Breast epithelium (tissue), 4 donors: ENCODE results near the gene CAMSAP1. TPM values are rescaled to one million over a fixed set of nuclear protein-coding genes. Genes with fewer than 3 reads are reported as not detected.

Source experiments
- DNase-seq, 2 donors: peaks; one replicate each; pipeline ENCODE4 v3.0.0-alpha.2; 2019; ENCODE audit warnings: low spot score in 2 of 2
- H3K27ac ChIP-seq, 2 donors: fragments of 200-600 bp; sonication (generic) in 1 of 2; one replicate each; pipeline ENCODE4 v1.5.1; 2016 to 2019; ENCODE audit warnings: mild to moderate bottlenecking in 1 of 2
- H3K27me3 ChIP-seq, 2 donors: fragments of 200-600 bp; sonication (generic) in 1 of 2; one replicate each; pipeline versions ENCODE4 v1.5.1 to v1.6.0; 2017 to 2019; ENCODE audit warnings: control low read depth in 1 of 2, mild to moderate bottlenecking in 1 of 2
- H3K36me3 ChIP-seq: fragments of 200-600 bp; one replicate; pipeline ENCODE4 v1.5.1; 2019
- H3K4me1 ChIP-seq, 2 donors: fragments of 200-600 bp; sonication (generic); one replicate each; pipeline ENCODE4 v1.5.1; 2016 to 2019; ENCODE audit warnings: control low read depth in 1 of 2
- H3K4me3 ChIP-seq, 3 donors: fragments of 200-600 bp; sonication (generic); 1 replicate in 2 of 3; 2 replicates in 1 of 3; pipeline ENCODE4 v1.5.1; 2016 to 2019; ENCODE audit warnings: mild to moderate bottlenecking in 3 of 3, moderate library complexity in 2 of 3
- H3K9me3 ChIP-seq, 2 donors: fragments of 200-600 bp; sonication (generic) in 1 of 2; one replicate each; pipeline ENCODE4 v1.5.1; 2016 to 2019; ENCODE audit warnings: control low read depth in 1 of 2
- CTCF ChIP-seq, 3 donors: fragments of 450-650 bp; IDR thresholded peaks; one replicate each; pipeline ENCODE4 v1.5.1; 2016 to 2017; ENCODE audit warnings: antibody characterized with exemption in 3 of 3, mild to moderate bottlenecking in 3 of 3, moderate library complexity in 3 of 3
- POLR2A ChIP-seq: fragments of 450-650 bp; IDR thresholded peaks from one replicate; pipeline ENCODE4 v1.6.1; 2016; ENCODE audit warnings: antibody characterized with exemption, mild to moderate bottlenecking, moderate library complexity
- POLR2AphosphoS5 ChIP-seq, 3 donors: sonication (generic); formaldehyde crosslinking; IDR thresholded peaks; one replicate each; pipeline ENCODE4 v1.6.1; 2017; ENCODE audit warnings: antibody characterized with exemption in 3 of 3
- intact Hi-C: fragments of 100-400 bp; cut with DNase I; formaldehyde crosslinking; loops from one replicate; pipeline ENCODE4 v1.15.1; 2023; ENCODE audit warnings: low total_unique reads
- total RNA-seq, 3 donors: library from RNA; depleted of rRNA; stranded (reverse); fragments of >200 nt; gene quantifications; one replicate each; pipeline ENCODE4 v1.1.0, GENCODE V29; 2016

The CAMSAP1 gene
- total RNA-seq, 3 donors from 2014 or later, result 25.0 to 29.8 (median 29.0) TPM

GRCh38 chr9:135759676-135760300 lies 147.6 kb downstream of the CAMSAP1 start:
- DNase-seq, result no peak
- no peaks in the 10 kb centered on the region for H3K4me1 ChIP-seq
- H3K9me3 ChIP-seq, result peaks cover 0 to 4% of the 10 kb centered on the region in 2 donors
- no peak overlapping the region for H3K27ac ChIP-seq
- peaks cover 0 to 26% of the 10 kb centered on the region in 2 donors for H3K27me3 ChIP-seq
- H3K4me3 ChIP-seq, result no peak overlapping the region
- TF ChIP-seq POLR2AphosphoS5 (IDR thresholded peaks at IDR 0.05) (no peak), POLR2A (no peak), CTCF (IDR thresholded peaks at IDR 0.05) (no peak)
- H3K36me3 ChIP-seq, result no peaks in the 10 kb centered on the region
- intact Hi-C loops, result no loop called here

DNA sequence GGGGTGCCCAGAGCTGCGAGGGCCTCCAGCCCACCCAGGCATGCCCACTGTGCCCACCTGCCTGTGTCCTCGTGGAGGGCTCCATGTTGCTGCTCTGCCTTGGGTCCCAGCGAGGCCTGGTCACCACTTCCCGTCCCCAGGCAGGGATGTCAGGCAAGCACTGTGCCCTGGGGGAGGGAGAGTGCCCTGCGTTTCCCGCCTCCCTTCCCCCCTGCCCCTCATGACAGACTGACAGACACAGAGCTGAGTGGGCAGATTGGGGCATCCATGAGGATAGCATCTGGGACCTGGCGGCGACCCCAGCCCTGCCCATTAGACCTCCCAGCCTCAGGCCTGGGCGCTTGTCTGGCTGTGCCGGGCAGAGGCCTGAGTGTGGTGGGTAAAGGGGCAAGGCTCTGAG lies 148.5 kb downstream of the CAMSAP1 start:
- TF ChIP-seq CTCF (IDR thresholded peaks at IDR 0.05) (no peak), POLR2AphosphoS5 (IDR thresholded peaks at IDR 0.05) (no peak), POLR2A (no peak)
- peaks cover 0 to 29% of the 10 kb centered on the region in 2 donors for H3K27me3 ChIP-seq

More for the DNA sequence above, 148.5 kb downstream of the CAMSAP1 start:
- Histone ChIP-seq H3K9me3 (peaks cover 0 to 4% of the 10 kb centered on the region in 2 donors), H3K36me3 (no peaks in the 10 kb centered on the region), H3K27ac (no peak overlapping the region), H3K4me3 (no peak overlapping the region), H3K4me1 (no peaks in the 10 kb centered on the region)
- no peak for DNase-seq
- intact Hi-C loops, result no loop called here

Other genes starting within 250 kb of the CAMSAP1 start
- under 1 TPM in 1 of 3 donors, not detected in 2; 0.64 TPM for gene LCN9, start 244.2 kb downstream of the CAMSAP1 start, total RNA-seq
- not detected for gene SOHLH1, start 208.1 kb downstream of the CAMSAP1 start, total RNA-seq
- gene KCNT1, start 205.4 kb downstream of the CAMSAP1 start, total RNA-seq, result not detected
- 10 to 100 TPM; 39.2 to 53.0 (median 45.6) TPM for gene UBAC1, start 53.8 kb upstream of the CAMSAP1 start, total RNA-seq
- gene NACC2, start 187.7 kb upstream of the CAMSAP1 start, total RNA-seq, result 10 to 100 TPM; 14.0 to 24.2 (median 19.3) TPM
- gene TMEM250, start 211.3 kb upstream of the CAMSAP1 start, total RNA-seq, result 10 to 100 TPM; 24.9 to 29.5 (median 26.1) TPM